Peyer's patch (tissue), 4 donors: Measurements from ENCODE around the gene SLC41A3.

Source experiments
- CTCF ChIP-seq, 6 experiments: fragments of 450-650 bp in 4 of 6; fragments of 200-600 bp in 2 of 6; sonication (generic) in 1 of 6; IDR thresholded peaks; one replicate each; pipeline ENCODE4 v1.5.1; 2017 to 2019; ENCODE audit warnings: antibody characterized with exemption in 6 of 6, mild to moderate bottlenecking in 3 of 6, moderate library complexity in 1 of 6
- POLR2A ChIP-seq, 2 donors: fragments of 450-650 bp; IDR thresholded peaks; one replicate each; pipeline ENCODE4 v1.5.1; 2017; ENCODE audit warnings: antibody characterized with exemption in 2 of 2, mild to moderate bottlenecking in 2 of 2, moderate library complexity in 2 of 2

- TF ChIP-seq POLR2A (IDR thresholded peaks at IDR 0.05): no peak
- no peak for TF ChIP-seq CTCF (IDR thresholded peaks at IDR 0.05)
Measured at GRCh38 chr3:126082362-126083137, 1.4 kb downstream of the SLC41A3 start.
